Heart left ventricle (tissue), 16 donors: ENCODE measurements around the gene ABCA6. TPM values are rescaled to one million over a fixed set of nuclear protein-coding genes. Genes with fewer than 3 reads are reported as not detected.

Experiments
- ATAC-seq, 4 donors: fragments of 200-7000 bp; cut with Tn5 transposase; one replicate each; pipeline ENCODE4 v1.9.1; 2020 to 2022; ENCODE audit warnings: moderate library complexity in 4 of 4, mild to moderate bottlenecking in 3 of 4, moderate number of reproducible peaks in 1 of 4
- DNase-seq, 5 donors: peaks; one replicate each; pipeline ENCODE4 v3.0.0-alpha.2; 2020
- H3K27ac ChIP-seq, 12 donors: fragments of 200-600 bp; sonication (generic) in 4 of 12; one replicate each; pipeline versions ENCODE4 v1.5.0 to v1.8.0; 2016 to 2022; ENCODE audit warnings: mild to moderate bottlenecking in 2 of 12
- H3K27me3 ChIP-seq, 9 donors: fragments of 200-600 bp; sonication (generic) in 2 of 9; one replicate each; pipeline versions ENCODE4 v1.5.1 to v1.8.0; 2016 to 2022; ENCODE audit warnings: mild to moderate bottlenecking in 3 of 9
- H3K36me3 ChIP-seq, 9 donors: fragments of 200-600 bp; sonication (generic) in 2 of 9; one replicate each; pipeline versions ENCODE4 v1.5.0 to v1.8.0; 2018 to 2022; ENCODE audit warnings: mild to moderate bottlenecking in 2 of 9
- H3K4me1 ChIP-seq, 12 donors: fragments of 200-600 bp; sonication (generic) in 4 of 12; one replicate each; pipeline versions ENCODE4 v1.5.0 to v1.8.0; 2016 to 2022; ENCODE audit warnings: mild to moderate bottlenecking in 3 of 12
- H3K4me3 ChIP-seq, 12 donors: fragments of 200-600 bp; sonication (generic) in 4 of 12; one replicate each; pipeline versions ENCODE4 v1.5.0 to v1.8.0; 2017 to 2022; ENCODE audit warnings: mild to moderate bottlenecking in 9 of 12, moderate library complexity in 4 of 12
- H3K9me3 ChIP-seq, 12 donors: fragments of 200-600 bp; sonication (generic) in 4 of 12; one replicate each; pipeline versions ENCODE4 v1.5.0 to v1.8.0; 2016 to 2022; ENCODE audit warnings: mild to moderate bottlenecking in 1 of 12
- CTCF ChIP-seq, 12 donors: fragments of 200-600 bp; sonication (generic) in 4 of 12; IDR thresholded peaks; one replicate each; pipeline versions ENCODE4 v1.5.0 to v1.8.0; 2018 to 2022; ENCODE audit warnings: antibody characterized with exemption in 12 of 12, mild to moderate bottlenecking in 5 of 12
- POLR2A ChIP-seq, 2 donors: fragments of 450-650 bp; IDR thresholded peaks; one replicate each; pipeline ENCODE4 v1.6.1; 2017; ENCODE audit warnings: antibody characterized with exemption in 2 of 2, mild to moderate bottlenecking in 2 of 2, moderate library complexity in 2 of 2
- WGBS, 4 donors: extraction: QIAGEN DNeasy Blood & Tissue Kit in 2 of 4; methylation state at CpG; one replicate each; pipeline versions ENCODE4 v1.1.5 to v1.1.7; 2013 to 2018; 5-methylcytosine and 5-hydroxymethylcytosine counted together
- intact Hi-C, 10 donors: fragments of 100-400 bp; cut with DNase I; formaldehyde crosslinking; loops; one replicate each; pipeline versions ENCODE4 v1.11.1 to v1.14.2; 2022
- polyA plus RNA-seq, 2 donors: library from polyadenylated mRNA; stranded (reverse); fragments of 200-250 nt; gene quantifications; one replicate each; pipeline ENCODE4 v1.2.3, GENCODE V29; 2013
- total RNA-seq, 9 donors: library from RNA; depleted of rRNA in 2 of 9; stranded (reverse); fragments of >200 nt in 2 of 9; fragmentation: NEBNext Ultra II Directional in 3 of 9; extraction: Animal tissue kit (Norgen Biotek cat#: 25700) in 3 of 9; gene quantifications; one replicate each; pipeline versions ENCODE4 v1.1.0 to v1.2.4, GENCODE V29; 2016 to 2023
- donor health status: ischemic (EF 13 %, LVEDD 7.1; RV severe dilation, severe dysfunction).
- donor health status: healthy with polysubstance abuse.
- donor health status: DM: no; HTN: yes; CAD: no.
- donor health status: DM: no; HTN: no; CAD: no.
- donor health status: ischemic (EF 25% LVEDD 6.9; RV normal size, moderate dysfunction).
- donor health status: ischemic (EF 25% LVEDD 5.7; RV mildly dilated, moderate dysfunction).
- donor health status: healthy.
- donor health status: DM: yes; HTN: yes; CAD: no.
- donor health status: ischemic (EF 35%, LVEDD 5.7; RV mildly dilated, moderate dysfunction).
- donor health status: nonischemic (EF 11% LVEDD 7.7; RV severe dilation, severe dysfunction).
- donor health status: DM: yes; HTN: yes; CAD: no.
- donor health status: PGD.
- donor health status: ischemic (EF 29% LVEDD 5.4; RV normal size, mild dysfunction).
- donor health status: nonischemic (EF 23%, LVEDD 6.1; RV moderate dilation, normal function).

Gene ABCA6
- total and polyA plus RNA-seq, 11 donors, result 5.7 to 30.1 (median 18.0) TPM

DNA sequence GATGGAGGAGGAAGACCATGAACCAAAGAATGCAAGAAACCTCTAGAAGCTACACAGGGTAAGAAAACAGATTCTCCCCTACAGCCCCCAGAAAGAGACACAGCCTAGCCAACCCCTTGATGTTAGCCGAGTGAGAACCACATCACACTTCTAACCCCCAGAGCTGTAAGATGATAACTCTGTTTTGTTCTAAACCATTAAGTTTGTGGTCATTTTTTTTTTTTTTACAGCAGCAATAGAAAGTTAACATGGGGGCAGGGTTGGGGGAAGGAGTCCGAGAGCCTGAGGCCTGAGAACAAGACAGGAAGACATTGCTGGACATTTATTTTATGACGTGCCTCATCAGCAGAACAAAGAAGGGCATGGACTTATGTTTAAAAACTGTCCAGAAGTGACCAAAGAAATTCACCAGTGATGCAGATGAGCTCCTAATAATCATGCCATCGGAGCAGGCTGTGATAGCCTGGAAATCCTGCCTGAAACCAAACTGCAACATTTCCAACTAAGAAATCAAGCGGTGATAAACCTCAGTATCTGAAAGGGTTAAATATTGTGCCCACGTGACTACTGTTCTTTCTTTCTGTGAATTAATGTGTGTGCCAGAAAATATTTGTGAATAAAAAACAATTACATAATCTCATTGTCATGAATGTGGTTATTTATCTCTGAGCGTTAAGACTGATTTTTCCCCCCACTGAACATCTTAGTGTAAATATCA, 82.1 kb downstream of the ABCA6 start:
- H3K36me3 ChIP-seq, result peaks cover 0 to 8% (median 0%) of the 10 kb centered on the region in 9 donors
- ATAC-seq (no peak), DNase-seq (no peak)
- no peak for TF ChIP-seq CTCF (IDR thresholded peaks at IDR 0.05)
- TF ChIP-seq POLR2A (IDR thresholded peaks at IDR 0.05), result no peak
- H3K27ac ChIP-seq, result peak overlapping the region; percentile 12 to 82 (median 63)
- intact Hi-C loops, result loop anchor here in 1 of 10 donors (10.0 kb wide), 1 partner anchor 285 kb away; no protein-coding TSS in a partner anchor
- H3K27me3 ChIP-seq, result no peaks in the 10 kb centered on the region
- H3K4me1 ChIP-seq, result peaks cover 0 to 38% (median 0%) of the 10 kb centered on the region in 12 donors
- H3K4me3 ChIP-seq, result peak overlapping the region in 9 of 12 donors; percentile 3 to 51 (median 32)
- WGBS, 4 donors, result 46 to 65% (median 59%) methylated on average over 7 of the region's 7 CpGs
- peaks cover 0 to 37% (median 13%) of the 10 kb centered on the region in 12 donors for H3K9me3 ChIP-seq

DNA sequence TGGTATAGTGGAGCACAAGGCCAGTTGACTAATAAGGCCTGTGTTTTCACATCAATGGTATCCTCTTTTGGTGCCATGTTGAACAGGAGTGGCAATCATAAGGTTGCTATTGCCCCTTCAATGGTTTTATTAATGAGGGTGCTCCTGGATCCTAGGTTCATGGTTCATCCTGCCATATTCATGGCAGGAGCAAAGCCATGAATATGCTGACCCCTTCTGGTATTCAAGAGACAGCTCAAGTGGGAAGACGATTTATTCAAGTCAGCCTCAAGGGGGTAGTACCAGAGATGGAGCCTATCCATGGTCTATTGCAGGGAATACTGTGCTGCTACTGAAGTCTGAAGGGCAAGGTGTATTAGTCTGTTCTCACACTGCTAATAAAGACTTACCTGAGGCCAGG, 83.5 kb downstream of the ABCA6 start:
- intact Hi-C loops, result loop anchor here in 1 of 10 donors (10.0 kb wide), 1 partner anchor 283 kb away; no protein-coding TSS in a partner anchor

GRCh38 chr17:69057280-69057679, 84.4 kb downstream of the ABCA6 start:
- intact Hi-C loops, result loop anchor here in 1 of 10 donors (10.0 kb wide), 1 partner anchor 282 kb away; no protein-coding TSS in a partner anchor

More for the DNA sequence above, 83.5 kb downstream of the ABCA6 start:
- Histone ChIP-seq H3K9me3 (peaks cover 0 to 38% (median 13%) of the 10 kb centered on the region in 12 donors), H3K4me1 (peaks cover 0 to 25% (median 0%) of the 10 kb centered on the region in 12 donors), H3K36me3 (peaks cover 0 to 8% (median 0%) of the 10 kb centered on the region in 9 donors), H3K27ac (peak overlapping the region in 1 of 12 donors; percentile 82), H3K27me3 (no peaks in the 10 kb centered on the region), H3K4me3 (no peak overlapping the region)
- ATAC-seq (no peak), DNase-seq (no peak)
- 90 to 100% (median 92%) methylated on average over 1 of the region's 1 CpG for WGBS, 4 donors
- TF ChIP-seq CTCF (IDR thresholded peaks at IDR 0.05) (no peak), POLR2A (IDR thresholded peaks at IDR 0.05) (no peak)

More at GRCh38 chr17:69057280-69057679, 84.4 kb downstream of the ABCA6 start:
- H3K27me3 ChIP-seq, result no peaks in the 10 kb centered on the region
- peaks cover 0 to 39% (median 13%) of the 10 kb centered on the region in 12 donors for H3K9me3 ChIP-seq
- H3K4me3 ChIP-seq, result no peak overlapping the region
- WGBS, 4 donors, result 81 to 87% (median 84%) methylated on average over 1 of the region's 1 CpG
- ATAC-seq (no peak), DNase-seq (no peak)
- TF ChIP-seq CTCF (IDR thresholded peaks at IDR 0.05) (no peak), POLR2A (IDR thresholded peaks at IDR 0.05) (no peak)
- H3K4me1 ChIP-seq, result peaks cover 0 to 22% (median 0%) of the 10 kb centered on the region in 12 donors
- H3K36me3 ChIP-seq, result peaks cover 0 to 8% (median 0%) of the 10 kb centered on the region in 9 donors
- peak overlapping the region in 1 of 12 donors; percentile 15 for H3K27ac ChIP-seq
